GM18502 (cell line): ENCODE results near the gene ZNF234.
"Not testable (repeated sequence)": the region's sequence is repeated elsewhere in the genome, so short reads cannot be mapped to it uniquely, and the experiment has no call there.

Experiments used
- ATAC-seq: cut with Tn5 transposase; IDR thresholded peaks from one replicate; pipeline ENCODE4 v1.9.1; 2021; ENCODE audit warnings: mild to moderate bottlenecking; ENCODE audit not compliant: unreplicated experiment, poor library complexity

Gene ZNF234

GRCh38 chr19:44141191-44142058 is at the start of gene ZNF234:
Gene ZNF234, plus strand, starts transcription at chr19:44141554. Its CDS starts 3,079 bp downstream, at chr19:44144633.
- peak; percentile 85 for ATAC-seq

GRCh38 chr19:44092108-44092507 is 49.2 kb upstream of the ZNF234 start:
- ATAC-seq: no peak

- ATAC-seq: peak; percentile 86
Measured at GRCh38 chr19:44093931-44094765, 47.2 kb upstream of the ZNF234 start, which contains the start of gene ZNF224. Gene ZNF224, plus strand, starts transcription at chr19:44094361. Its CDS starts 3,513 bp downstream, at chr19:44097874.

GRCh38 chr19:44107751-44108150 is 33.6 kb upstream of the ZNF234 start:
- ATAC-seq: no peak

GRCh38 chr19:44109458-44109857 is 31.9 kb upstream of the ZNF234 start:
- ATAC-seq: no peak

GRCh38 chr19:44111910-44112463 is 29.4 kb upstream of the ZNF234 start:
- ATAC-seq: no peak

- ATAC-seq: no peak
Measured at GRCh38 chr19:44112802-44113137, 28.6 kb upstream of the ZNF234 start.

- peak; percentile 82 for ATAC-seq
Measured at GRCh38 chr19:44113138-44113783, 28.1 kb upstream of the ZNF234 start, which contains the start of gene ZNF225. Gene ZNF225, plus strand, starts transcription at chr19:44113399. Its CDS starts 2,429 bp downstream, at chr19:44115828.

GRCh38 chr19:44113784-44114390 is 27.5 kb upstream of the ZNF234 start:
- peak; percentile 18 for ATAC-seq

- not testable (repeated sequence) for ATAC-seq
Measured at GRCh38 chr19:44121162-44121561, 20.2 kb upstream of the ZNF234 start.

- no peak for ATAC-seq
Measured at GRCh38 chr19:44131955-44132354, 9.4 kb upstream of the ZNF234 start.

- ATAC-seq: peak; percentile 8
Measured at GRCh38 chr19:44142059-44142433, 692 bp downstream of the ZNF234 start.

- ATAC-seq: no peak
Measured at GRCh38 chr19:44149776-44150175, 8.4 kb downstream of the ZNF234 start.

- ATAC-seq: no peak
Measured at GRCh38 chr19:44151491-44151890, 10.1 kb downstream of the ZNF234 start.

- ATAC-seq: no peak
Measured at GRCh38 chr19:44156475-44156874, 15.1 kb downstream of the ZNF234 start.

GRCh38 chr19:44163789-44164188 is 22.4 kb downstream of the ZNF234 start:
- ATAC-seq: no peak

GRCh38 chr19:44164327-44164672 is 22.9 kb downstream of the ZNF234 start:
- ATAC-seq: peak; percentile 4

GRCh38 chr19:44164673-44165512 is 23.5 kb downstream of the ZNF234 start, which contains the start of gene ZNF226:
Gene ZNF226, plus strand, starts transcription at chr19:44165100. Its CDS starts 4,981 bp downstream, at chr19:44170081.
- peak; percentile 90 for ATAC-seq

GRCh38 chr19:44170660-44171059 is 29.3 kb downstream of the ZNF234 start:
- ATAC-seq: not testable (repeated sequence)
